PC-3 (cell line): ENCODE results near the gene RAP1GAP2. TPM values are rescaled to one million over a fixed set of nuclear protein-coding genes. Genes with fewer than 3 reads are reported as not detected.
"Not testable (repeated sequence)": the region's sequence is repeated elsewhere in the genome, so short reads cannot be mapped to it uniquely, and the experiment has no call there.

Experiments
- ATAC-seq: fragments of 200-7000 bp; cut with Tn5 transposase; 2 replicates; pipeline ENCODE4 v1.9.1; 2020; ENCODE audit warnings: mild to moderate bottlenecking, moderate library complexity
- BruUV-seq: library from RNA; stranded (reverse); fragments of 400-500 nt; replicated peaks from 2 replicates; lab custom pipeline; 2021; lab: Mats Ljungman, UMichigan
- CTCF ChIA-PET: fragments of 300-600 bp; sonication (Branson Sonifier 250); formaldehyde crosslinking; loops from one replicate; lab custom pipeline; 2022; ENCODE audit warnings: antibody characterized with exemption; lab: Charles Lee
- POLR2A ChIA-PET: fragments of 300-600 bp; sonication (Branson Sonifier 250); formaldehyde crosslinking; loops from one replicate; lab custom pipeline; 2022; ENCODE audit warnings: antibody characterized with exemption; ENCODE audit not compliant: unreplicated experiment; lab: Charles Lee
- DNase-seq: peaks from one replicate; pipeline ENCODE4 v3.0.0-alpha.2; 2015
- H2AFZ ChIP-seq: fragments of 300-600 bp; sonication (generic); 2 replicates; pipeline ENCODE4 v1.6.0; 2016; ENCODE audit warnings: antibody characterized with exemption, low read length
- H3F3A ChIP-seq: fragments of 300-600 bp; sonication (generic); one replicate; pipeline ENCODE4 v1.6.0; 2017; ENCODE audit warnings: antibody characterized with exemption, low read length, control low read depth, mild to moderate bottlenecking; ENCODE audit not compliant: unreplicated experiment
- H3K27ac ChIP-seq: fragments of 300-600 bp; sonication (generic); 2 replicates; pipeline ENCODE4 v1.5.1; 2016; ENCODE audit warnings: mild to moderate bottlenecking, low read length
- H3K27me3 ChIP-seq: fragments of 300-600 bp; sonication (generic); 2 replicates; pipeline ENCODE4 v1.6.1; 2016; ENCODE audit warnings: low read length, mixed read lengths
- H3K36me3 ChIP-seq: fragments of 300-600 bp; sonication (generic); 2 replicates; pipeline ENCODE4 v1.6.1; 2016; ENCODE audit warnings: low read depth, mixed run types, low read length, mixed read lengths
- H3K4me1 ChIP-seq: fragments of 300-600 bp; sonication (generic); 2 replicates; pipeline ENCODE4 v1.5.1; 2016; ENCODE audit warnings: low read length; ENCODE audit not compliant: insufficient read depth
- H3K4me2 ChIP-seq: fragments of 300-600 bp; sonication (generic); 2 replicates; pipeline ENCODE4 v1.6.0; 2016; ENCODE audit warnings: low read length
- H3K4me3 ChIP-seq: fragments of 300-600 bp; sonication (generic); 2 replicates; pipeline ENCODE4 v1.5.1; 2016; ENCODE audit warnings: mild to moderate bottlenecking, low read length, mixed read lengths
- H3K79me2 ChIP-seq: fragments of 300-600 bp; sonication (generic); 2 replicates; pipeline ENCODE4 v1.6.1; 2017; ENCODE audit warnings: low read length, mixed read lengths
- H3K9ac ChIP-seq: fragments of 300-600 bp; sonication (generic); 2 replicates; pipeline ENCODE4 v1.6.0; 2016; ENCODE audit warnings: mild to moderate bottlenecking, low read length
- H3K9me2 ChIP-seq: fragments of 300-600 bp; sonication (generic); replicated peaks from 2 replicates; pipeline ENCODE4 v1.6.1; 2016; ENCODE audit warnings: mixed run types, low read length, mixed read lengths
- H3K9me3 ChIP-seq: fragments of 300-600 bp; sonication (generic); 2 replicates; pipeline ENCODE4 v1.6.1; 2016; ENCODE audit warnings: low read length, mixed read lengths
- H4K20me1 ChIP-seq: fragments of 300-600 bp; sonication (generic); 2 replicates; pipeline ENCODE4 v1.6.1; 2016; ENCODE audit warnings: low read length, mixed read lengths
- EZH2 ChIP-seq: fragments of 300-600 bp; sonication (generic); IDR thresholded peaks from one replicate; pipeline ENCODE4 v1.6.1; 2017; ENCODE audit warnings: antibody characterized with exemption, mild to moderate bottlenecking, low read length; ENCODE audit not compliant: unreplicated experiment
- EZH2phosphoT487 ChIP-seq: fragments of 300-600 bp; sonication (generic); IDR thresholded peaks from 2 replicates; pipeline ENCODE4 v1.6.1; 2018; ENCODE audit warnings: mild to moderate bottlenecking, antibody characterized with exemption, low read length, borderline replicate concordance
- intact Hi-C: fragments of 100-400 bp; cut with micrococcal nuclease; formaldehyde crosslinking; loops from 2 replicates; pipeline ENCODE4 v1.9.0; 2023
- total RNA-seq: library from RNA; depleted of rRNA; stranded (reverse); fragments of >200 nt; gene quantifications from 2 replicates; pipeline ENCODE4 v1.2.3, GENCODE V29; 2014
- TF ChIP-seq, protein P1 (sequence below): fragments of 300-600 bp; sonication (generic); conservative IDR thresholded peaks from 2 replicates; pipeline ENCODE4 v1.5.1; 2017; ENCODE audit warnings: antibody characterized with exemption, low read depth, mild to moderate bottlenecking, low read length

The RAP1GAP2 gene
- total RNA-seq, 1 experiment from 2014 or later: 14.5 TPM

DNA sequence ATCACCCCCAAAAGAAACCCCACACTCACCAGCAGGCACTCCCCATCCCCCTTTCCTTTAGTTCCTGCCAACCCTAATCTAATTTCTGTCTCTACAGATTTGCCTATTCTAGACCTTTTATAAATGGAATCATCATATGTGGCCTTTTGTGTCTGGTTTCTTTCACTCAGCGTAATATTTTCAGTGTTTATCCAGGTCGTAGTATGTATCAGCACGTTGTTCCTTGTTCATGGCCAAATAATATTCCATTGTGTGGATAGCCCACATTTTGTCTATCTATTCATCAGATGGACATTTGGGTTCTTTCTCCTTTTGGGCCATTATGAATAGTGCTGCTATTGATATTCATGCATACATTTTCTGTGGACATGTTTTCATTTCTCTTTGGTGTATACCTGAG, 193.6 kb downstream of the RAP1GAP2 start:
- Histone ChIP-seq H4K20me1 (no peaks in the 10 kb centered on the region), H3K9ac (no peak overlapping the region), H3K27ac (no peak overlapping the region), H3K27me3 (no peaks in the 10 kb centered on the region), H3K4me2 (no peak overlapping the region), H3K4me1 (no peaks in the 10 kb centered on the region), H3K4me3 (no peak overlapping the region), H3K9me3 (no peaks in the 10 kb centered on the region), H3F3A (no peaks in the 10 kb centered on the region), H3K9me2 (no peaks in the 10 kb centered on the region), H3K79me2 (no peaks in the 10 kb centered on the region), H3K36me3 (no peaks in the 10 kb centered on the region; the same call in 1 of the 2 replicates), H2AFZ (no peak overlapping the region)
- intact Hi-C loops: no loop called here
- TF ChIP-seq EZH2: no peak
- TF ChIP-seq EZH2phosphoT487: no peak
- TF ChIP-seq, protein P1, sequence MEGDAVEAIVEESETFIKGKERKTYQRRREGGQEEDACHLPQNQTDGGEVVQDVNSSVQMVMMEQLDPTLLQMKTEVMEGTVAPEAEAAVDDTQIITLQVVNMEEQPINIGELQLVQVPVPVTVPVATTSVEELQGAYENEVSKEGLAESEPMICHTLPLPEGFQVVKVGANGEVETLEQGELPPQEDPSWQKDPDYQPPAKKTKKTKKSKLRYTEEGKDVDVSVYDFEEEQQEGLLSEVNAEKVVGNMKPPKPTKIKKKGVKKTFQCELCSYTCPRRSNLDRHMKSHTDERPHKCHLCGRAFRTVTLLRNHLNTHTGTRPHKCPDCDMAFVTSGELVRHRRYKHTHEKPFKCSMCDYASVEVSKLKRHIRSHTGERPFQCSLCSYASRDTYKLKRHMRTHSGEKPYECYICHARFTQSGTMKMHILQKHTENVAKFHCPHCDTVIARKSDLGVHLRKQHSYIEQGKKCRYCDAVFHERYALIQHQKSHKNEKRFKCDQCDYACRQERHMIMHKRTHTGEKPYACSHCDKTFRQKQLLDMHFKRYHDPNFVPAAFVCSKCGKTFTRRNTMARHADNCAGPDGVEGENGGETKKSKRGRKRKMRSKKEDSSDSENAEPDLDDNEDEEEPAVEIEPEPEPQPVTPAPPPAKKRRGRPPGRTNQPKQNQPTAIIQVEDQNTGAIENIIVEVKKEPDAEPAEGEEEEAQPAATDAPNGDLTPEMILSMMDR: no peak
- no peak for DNase-seq
- no peak for ATAC-seq
- no TSS peak for BruUV-seq
- CTCF ChIA-PET: no interaction called here
- POLR2A ChIA-PET: no interaction called here

- BruUV-seq: no TSS peak
- no peaks in the 10 kb centered on the region for H3F3A ChIP-seq
- H3K27ac ChIP-seq: no peak overlapping the region
- no peak overlapping the region for H2AFZ ChIP-seq
- H3K9me2 ChIP-seq: no peaks in the 10 kb centered on the region
- ATAC-seq (no peak), DNase-seq (no peak)
- no peak overlapping the region for H3K4me3 ChIP-seq
- CTCF ChIA-PET: no interaction called here
- no peaks in the 10 kb centered on the region for H3K79me2 ChIP-seq
- POLR2A ChIA-PET: no interaction called here
- H3K36me3 ChIP-seq: no peaks in the 10 kb centered on the region; the same call in 1 of the 2 replicates
- no peaks in the 10 kb centered on the region for H3K27me3 ChIP-seq
- TF ChIP-seq, protein P1: no peak
- intact Hi-C loops: no loop called here
- no peaks in the 10 kb centered on the region for H4K20me1 ChIP-seq
- no peak overlapping the region for H3K4me2 ChIP-seq
- H3K4me1 ChIP-seq: no peaks in the 10 kb centered on the region
- H3K9ac ChIP-seq: no peak overlapping the region
- no peaks in the 10 kb centered on the region for H3K9me3 ChIP-seq
These were observed 194.2 kb downstream of the RAP1GAP2 start for GRCh38 chr17:2990396-2990795.

GRCh38 chr17:2991396-2992180, 195.3 kb downstream of the RAP1GAP2 start:
- intact Hi-C loops, H3K36me3 ChIP-seq, H3K9me3 ChIP-seq, H3F3A ChIP-seq, H3K4me3 ChIP-seq, H3K27ac ChIP-seq, H3K9ac ChIP-seq, H3K27me3 ChIP-seq, DNase-seq, H3K4me1 ChIP-seq, H4K20me1 ChIP-seq, CTCF ChIA-PET, H2AFZ ChIP-seq, H3K9me2 ChIP-seq, ATAC-seq, BruUV-seq, H3K79me2 ChIP-seq, POLR2A ChIA-PET, H3K4me2 ChIP-seq: not testable (repeated sequence)
